HEK293 (cell line): Measurements from ENCODE around the gene SNAI1.

Experiments used
- EGR2 ChIP-seq: fragments of 450-650 bp; formaldehyde crosslinking; IDR thresholded peaks from 2 replicates; pipeline ENCODE4 v1.5.1; 2016; ENCODE audit warnings: low read depth, missing biosample characterization, missing genetic modification characterization
- GLIS2 ChIP-seq: fragments of 450-650 bp; formaldehyde crosslinking; IDR thresholded peaks from 2 replicates; pipeline ENCODE4 v1.5.1; 2016; ENCODE audit warnings: missing biosample characterization, missing genetic modification characterization
- IKZF3 ChIP-seq: fragments of 450-650 bp; IDR thresholded peaks from 2 replicates; pipeline ENCODE4 v1.5.0; 2018; ENCODE audit warnings: missing biosample characterization, mild to moderate bottlenecking, missing genetic modification characterization, moderate library complexity
- KLF16 ChIP-seq: fragments of 450-650 bp; formaldehyde crosslinking; IDR thresholded peaks from 2 replicates; pipeline ENCODE4 v1.5.1; 2017; ENCODE audit warnings: missing biosample characterization, missing genetic modification characterization
- PATZ1 ChIP-seq: fragments of 450-650 bp; formaldehyde crosslinking; IDR thresholded peaks from 2 replicates; pipeline ENCODE4 v1.5.1; 2016; ENCODE audit warnings: missing biosample characterization, missing genetic modification characterization
- PRDM6 ChIP-seq: fragments of 450-650 bp; formaldehyde crosslinking; IDR thresholded peaks from 2 replicates; pipeline ENCODE4 v1.5.1; 2017; ENCODE audit warnings: missing biosample characterization, missing genetic modification characterization
- REPIN1 ChIP-seq: fragments of 450-650 bp; formaldehyde crosslinking; IDR thresholded peaks from 2 replicates; pipeline ENCODE4 v1.5.1; 2017; ENCODE audit warnings: missing biosample characterization, missing genetic modification characterization, low read depth
- SP2 ChIP-seq: fragments of 450-650 bp; formaldehyde crosslinking; IDR thresholded peaks from 2 replicates; pipeline ENCODE4 v1.5.1; 2016; ENCODE audit warnings: missing biosample characterization, missing genetic modification characterization
- ZBTB10 ChIP-seq: fragments of 450-650 bp; formaldehyde crosslinking; IDR thresholded peaks from 2 replicates; pipeline ENCODE4 v1.5.1; 2016; ENCODE audit warnings: missing biosample characterization, missing genetic modification characterization
- ZBTB26 ChIP-seq: fragments of 450-650 bp; formaldehyde crosslinking; optimal IDR thresholded peaks from 2 replicates; pipeline ENCODE3; 2016; ENCODE audit warnings: missing biosample characterization, mild to moderate bottlenecking, missing genetic modification characterization
- ZBTB49 ChIP-seq: fragments of 450-650 bp; formaldehyde crosslinking; IDR thresholded peaks from 2 replicates; pipeline ENCODE4 v1.5.1; 2016; ENCODE audit warnings: missing biosample characterization, missing genetic modification characterization, low read depth
- ZEB2 ChIP-seq: fragments of 450-650 bp; formaldehyde crosslinking; IDR thresholded peaks from 2 replicates; pipeline ENCODE4 v1.5.1; 2016; ENCODE audit warnings: missing biosample characterization, missing genetic modification characterization
- ZFHX2 ChIP-seq: fragments of 450-650 bp; formaldehyde crosslinking; conservative IDR thresholded peaks from 2 replicates; pipeline ENCODE4 v1.5.1; 2016; ENCODE audit warnings: missing biosample characterization, missing genetic modification characterization
- ZFP69B ChIP-seq: fragments of 450-650 bp; formaldehyde crosslinking; IDR thresholded peaks from 2 replicates; pipeline ENCODE4 v1.5.1; 2016; ENCODE audit warnings: missing biosample characterization, missing genetic modification characterization
- ZIC2 ChIP-seq: fragments of 450-650 bp; formaldehyde crosslinking; IDR thresholded peaks from 2 replicates; pipeline ENCODE4 v1.5.1; 2016; ENCODE audit warnings: missing biosample characterization, missing genetic modification characterization
- ZNF146 ChIP-seq: fragments of 450-650 bp; formaldehyde crosslinking; IDR thresholded peaks from 2 replicates; pipeline ENCODE4 v1.5.1; 2016; ENCODE audit warnings: missing biosample characterization, missing genetic modification characterization
- ZNF26 ChIP-seq: fragments of 450-650 bp; formaldehyde crosslinking; IDR thresholded peaks from 2 replicates; pipeline ENCODE4 v1.5.1; 2016; ENCODE audit warnings: missing biosample characterization, missing genetic modification characterization
- ZNF274 ChIP-seq, 2 experiments: fragments of 200-500 bp in 1 of 2; fragments of 450-650 bp in 1 of 2; sonication (Bioruptor generic) in 1 of 2; formaldehyde crosslinking in 1 of 2; IDR thresholded peaks; 2 replicates each; pipeline versions ENCODE4 v1.5.1 to v1.6.1; 2014 to 2016; ENCODE audit warnings: borderline replicate concordance in 1 of 2, inconsistent platforms in 1 of 2, low read length in 1 of 2, missing biosample characterization in 1 of 2, missing genetic modification characterization in 1 of 2
- ZNF488 ChIP-seq: fragments of 450-650 bp; formaldehyde crosslinking; IDR thresholded peaks from 2 replicates; pipeline ENCODE4 v1.5.1; 2016; ENCODE audit warnings: missing biosample characterization, missing genetic modification characterization
- ZNF561 ChIP-seq: fragments of 450-650 bp; IDR thresholded peaks from 2 replicates; pipeline ENCODE4 v1.5.1; 2018; ENCODE audit warnings: missing biosample characterization, missing genetic modification characterization, borderline replicate concordance
- ZNF629 ChIP-seq: fragments of 450-650 bp; formaldehyde crosslinking; IDR thresholded peaks from 2 replicates; pipeline ENCODE4 v1.5.1; 2017; ENCODE audit warnings: missing biosample characterization, missing genetic modification characterization
- ZNF677 ChIP-seq: fragments of 450-650 bp; IDR thresholded peaks from 2 replicates; pipeline ENCODE4 v1.5.0; 2018; ENCODE audit warnings: missing biosample characterization, mild to moderate bottlenecking, missing genetic modification characterization, moderate library complexity
- ZSCAN16 ChIP-seq: fragments of 450-650 bp; formaldehyde crosslinking; IDR thresholded peaks from 2 replicates; pipeline ENCODE4 v1.5.1; 2016; ENCODE audit warnings: missing biosample characterization, missing genetic modification characterization

SNAI1 gene

GRCh38 chr20:49936153-49937026 is 46.4 kb upstream of the SNAI1 start, which contains the start of gene RNF114 (continued):
- no peak for TF ChIP-seq ZBTB49 (tag by site-specific recombination)
- no peak for TF ChIP-seq ZNF274 (IDR thresholded peaks at IDR 0.05; ENCODE audit: low read length)
- no peak for TF ChIP-seq ZNF274 (tag by site-specific recombination; IDR thresholded peaks at IDR 0.05; ENCODE audit: borderline replicate concordance)
- peak; percentile 65 for TF ChIP-seq ZBTB26 (tag by site-specific recombination)
- TF ChIP-seq REPIN1, result peak; percentile 29; the same call in 1 of the 2 replicates
- peak; percentile 42; the same call in 1 of the 2 replicates for TF ChIP-seq ZBTB10 (tag by site-specific recombination)
- peak; percentile 44; the same call in 1 of the 2 replicates for TF ChIP-seq ZFP69B (tag by site-specific recombination)
- TF ChIP-seq ZNF677 (tag by site-specific recombination), result peak; percentile 100
- TF ChIP-seq GLIS2 (tag by site-specific recombination), result peak; percentile 99
- TF ChIP-seq ZNF488 (tag by site-specific recombination), result no peak
- peak; percentile 39 for TF ChIP-seq KLF16
- TF ChIP-seq EGR2, result peak; percentile 55
- TF ChIP-seq ZIC2 (tag by site-specific recombination), result peak; percentile 93
- TF ChIP-seq IKZF3 (tag by site-specific recombination), result peak; percentile 66; the same call in 1 of the 2 replicates
- peak; percentile 33; the same call in 1 of the 2 replicates for TF ChIP-seq ZEB2 (tag by site-specific recombination)
- no peak for TF ChIP-seq ZSCAN16 (tag by site-specific recombination)
- TF ChIP-seq SP2 (tag by site-specific recombination), result peak; percentile 61
- 0 out of 2 replicates have a peak, but pooled peaks have one; percentile 2 for TF ChIP-seq PRDM6 (tag by site-specific recombination)
- peak; percentile 80 for TF ChIP-seq PATZ1 (tag by site-specific recombination)
- TF ChIP-seq ZNF26 (tag by site-specific recombination), result no peak
- TF ChIP-seq ZNF629, result peak; percentile 81
- TF ChIP-seq ZFHX2 (tag by site-specific recombination), result peak; percentile 58
- TF ChIP-seq ZNF146 (tag by site-specific recombination), result peak; percentile 10; the same call in 1 of the 2 replicates
- TF ChIP-seq ZNF561 (tag by site-specific recombination), result no peak
